CD4-positive, alpha-beta T cell treated with Interleukin-1 beta for 1 hour (primary cell): ENCODE data around the gene DYRK1A.
"Not testable (repeated sequence)": the region's sequence is repeated elsewhere in the genome, so short reads cannot be mapped to it uniquely, and the experiment has no call there.

Experiments
- DNase-seq, 2 donors: peaks; one replicate each; pipeline ENCODE4 v3.0.0-alpha.2; 2020 to 2022

Gene DYRK1A

GRCh38 chr21:37496972-37497371 lies 130.4 kb downstream of the DYRK1A start:
- DNase-seq: peak in 1 of 2 donors; percentile 9

GRCh38 chr21:37498664-37499063 lies 132.1 kb downstream of the DYRK1A start:
- DNase-seq: no peak

GRCh38 chr21:37502947-37503346 lies 136.4 kb downstream of the DYRK1A start:
- no peak for DNase-seq

GRCh38 chr21:37503848-37504467 lies 137.4 kb downstream of the DYRK1A start:
- DNase-seq: no peak

- DNase-seq: no peak
Observed at GRCh38 chr21:37505963-37506362, 139.4 kb downstream of the DYRK1A start.

GRCh38 chr21:37507716-37508115 lies 141.1 kb downstream of the DYRK1A start:
- no peak for DNase-seq

- no peak for DNase-seq
Observed at GRCh38 chr21:37508341-37508740, 141.8 kb downstream of the DYRK1A start.

- no peak for DNase-seq
Observed at GRCh38 chr21:37509802-37510393, 143.3 kb downstream of the DYRK1A start.

GRCh38 chr21:37511848-37512247 lies 145.3 kb downstream of the DYRK1A start:
- DNase-seq: no peak

GRCh38 chr21:37513383-37513782 lies 146.8 kb downstream of the DYRK1A start:
- DNase-seq: no peak

- no peak for DNase-seq
Observed at GRCh38 chr21:37514038-37514667, 147.6 kb downstream of the DYRK1A start.

GRCh38 chr21:37516998-37517397 lies 150.4 kb downstream of the DYRK1A start:
- no peak for DNase-seq

- DNase-seq: no peak
Observed at GRCh38 chr21:37520801-37521200, 154.2 kb downstream of the DYRK1A start.

- no peak for DNase-seq
Observed at GRCh38 chr21:37521658-37522057, 155.1 kb downstream of the DYRK1A start.

GRCh38 chr21:37522641-37523295 lies 156.2 kb downstream of the DYRK1A start:
- DNase-seq: no peak

GRCh38 chr21:37524944-37525343 lies 158.4 kb downstream of the DYRK1A start:
- not testable (repeated sequence) for DNase-seq

GRCh38 chr21:37525810-37526209 lies 159.2 kb downstream of the DYRK1A start:
- DNase-seq: no peak

GRCh38 chr21:37527103-37527502 lies 160.5 kb downstream of the DYRK1A start:
- DNase-seq: no peak

GRCh38 chr21:37527716-37528115 lies 161.1 kb downstream of the DYRK1A start:
- DNase-seq: no peak

GRCh38 chr21:37528150-37528937 lies 161.8 kb downstream of the DYRK1A start:
- no peak for DNase-seq

- no peak for DNase-seq
Observed at GRCh38 chr21:37529649-37530048, 163.1 kb downstream of the DYRK1A start.

- DNase-seq: no peak
Observed at GRCh38 chr21:37530901-37531351, 164.4 kb downstream of the DYRK1A start.

GRCh38 chr21:37531431-37531932 lies 164.9 kb downstream of the DYRK1A start:
- no peak for DNase-seq
